Adrenal gland (tissue), 12 donors: ENCODE results near the gene RHOBTB3. TPM values are rescaled to one million over a fixed set of nuclear protein-coding genes. Genes with fewer than 3 reads are reported as not detected.

Experiments used
- DNase-seq, 7 donors: peaks; one replicate each; pipeline ENCODE4 v3.0.0-alpha.2; 2019 to 2020
- H3K27ac ChIP-seq, 5 donors: fragments of 200-600 bp; sonication (generic) in 4 of 5; 1 replicate in 3 of 5; 2 replicates in 2 of 5; pipeline versions ENCODE4 v1.5.1 to v1.8.0; 2016 to 2020; ENCODE audit warnings: mild to moderate bottlenecking in 1 of 5
- H3K27me3 ChIP-seq: fragments of 200-600 bp; 2 replicates; pipeline ENCODE4 v1.8.0; 2021
- H3K36me3 ChIP-seq, 2 donors: fragments of 200-600 bp; replicated peaks in 1 of 2; 1 replicate in 1 of 2; 2 replicates in 1 of 2; pipeline versions ENCODE4 v1.5.1 to v1.8.0; 2018 to 2022
- H3K4me1 ChIP-seq, 2 donors: fragments of 200-600 bp; replicated peaks in 1 of 2; 1 replicate in 1 of 2; 2 replicates in 1 of 2; pipeline versions ENCODE4 v1.5.1 to v1.8.0; 2018 to 2021
- H3K4me3 ChIP-seq, 4 donors: fragments of 200-600 bp; sonication (generic) in 3 of 4; one replicate each; pipeline ENCODE4 v1.5.1; 2016 to 2018
- H3K9me3 ChIP-seq, 3 donors: fragments of 200-600 bp; sonication (generic) in 1 of 3; replicated peaks in 1 of 3; 1 replicate in 2 of 3; 2 replicates in 1 of 3; pipeline versions ENCODE4 v1.5.1 to v1.8.0; 2016 to 2021
- CTCF ChIP-seq, 6 experiments: fragments of 450-650 bp in 4 of 6; fragments of 200-600 bp in 2 of 6; sonication (generic) in 1 of 6; IDR thresholded peaks; 1 replicate in 5 of 6; 2 replicates in 1 of 6; pipeline versions ENCODE4 v1.5.1 to v1.8.0; 2016 to 2021; ENCODE audit warnings: antibody characterized with exemption in 6 of 6, mild to moderate bottlenecking in 2 of 6, moderate library complexity in 1 of 6
- POLR2A ChIP-seq, 2 donors: fragments of 450-650 bp; IDR thresholded peaks; one replicate each; pipeline ENCODE4 v1.6.1; 2017; ENCODE audit warnings: antibody characterized with exemption in 2 of 2, mild to moderate bottlenecking in 2 of 2, moderate library complexity in 1 of 2
- WGBS, 4 donors: extraction: QIAGEN DNeasy Blood & Tissue Kit in 2 of 4; methylation state at CpG; one replicate each; pipeline versions ENCODE4 v1.1.5 to v1.1.7; 2013 to 2017; 5-methylcytosine and 5-hydroxymethylcytosine counted together
- intact Hi-C, 2 donors: fragments of 100-400 bp; cut with DNase I; formaldehyde crosslinking; loops; one replicate each; pipeline versions ENCODE4 v1.14.1 to v1.15.0; 2022 to 2023
- polyA plus RNA-seq, 3 donors: library from polyadenylated mRNA; stranded (reverse); fragments of 200-250 nt in 2 of 3; fragments of 350-450 nt in 1 of 3; fragmentation: Illumina TruSeq in 1 of 3; extraction: RNeasy Lipid Tissue Mini Kit (QIAGEN cat#74804) in 1 of 3; gene quantifications; one replicate each; pipeline ENCODE4 v1.2.3, GENCODE V29; 2013 to 2014
- total RNA-seq, 9 donors: library from RNA; depleted of rRNA in 4 of 9; stranded (reverse); fragments of >200 nt in 4 of 9; fragments of 120-200 nt in 1 of 9; fragmentation: NEBNext Ultra II Directional in 1 of 9; extraction: Animal tissue kit (Norgen Biotek cat#: 25700) in 1 of 9; gene quantifications; one replicate each; pipeline versions ENCODE4 v1.1.0 to v1.2.4, GENCODE V29; 2013 to 2023
- donor health status: healthy with polysubstance abuse.
- donor health status: Bipolar disorder and iron deficiency.
- donor health status: DM: yes; HTN: yes; CAD: no.
- donor health status: DM: no; HTN: no; CAD: no.
- donor health status: DM: no; HTN: no; CAD: no.
- donor health status: DM: yes; HTN: yes; CAD: no.

RHOBTB3 gene
- total and polyA plus RNA-seq, 12 donors, result 23.9 to 258 (median 108) TPM

GRCh38 chr5:95823738-95824609 lies 92.8 kb downstream of the RHOBTB3 start:
- Histone ChIP-seq H3K4me1 (peaks cover 37 to 48% of the 10 kb centered on the region in 2 donors), H3K27ac (peak overlapping the region; percentile 70 to 97 (median 95)), H3K27me3 (no peaks in the 10 kb centered on the region), H3K36me3 (no peaks in the 10 kb centered on the region), H3K9me3 (no peaks in the 10 kb centered on the region), H3K4me3 (peak overlapping the region in 1 of 4 donors; percentile 72)
- intact Hi-C loops, result no loop called here
- WGBS, 4 donors, result 6 to 10% (median 8%) methylated on average over 12 of the region's 12 CpGs
- peak; percentile 77 to 93 (median 91) for DNase-seq
- TF ChIP-seq POLR2A (IDR thresholded peaks at IDR 0.05) (peak in 1 of 2 donors; percentile 72), CTCF (IDR thresholded peaks at IDR 0.05) (no peak)

GRCh38 chr5:95824747-95825146 lies 93.6 kb downstream of the RHOBTB3 start:
- WGBS, 4 donors, result 85 to 96% (median 93%) methylated on average over 5 of the region's 5 CpGs
- no peaks in the 10 kb centered on the region for H3K27me3 ChIP-seq
- peaks cover 34 to 40% of the 10 kb centered on the region in 2 donors for H3K4me1 ChIP-seq
- peak overlapping the region; percentile 70 to 97 (median 95) for H3K27ac ChIP-seq
- TF ChIP-seq POLR2A (IDR thresholded peaks at IDR 0.05) (no peak), CTCF (IDR thresholded peaks at IDR 0.05) (no peak)
- no peaks in the 10 kb centered on the region for H3K36me3 ChIP-seq
- DNase-seq, result no peak
- no peaks in the 10 kb centered on the region for H3K9me3 ChIP-seq
- no peak overlapping the region for H3K4me3 ChIP-seq
- intact Hi-C loops, result no loop called here

GRCh38 chr5:95825495-95825894 lies 94.4 kb downstream of the RHOBTB3 start:
- Histone ChIP-seq H3K4me3 (no peak overlapping the region), H3K4me1 (peaks cover 32 to 33% of the 10 kb centered on the region in 2 donors), H3K9me3 (no peaks in the 10 kb centered on the region), H3K27ac (no peak overlapping the region), H3K27me3 (no peaks in the 10 kb centered on the region), H3K36me3 (no peaks in the 10 kb centered on the region)
- intact Hi-C loops, result no loop called here
- no peak for TF ChIP-seq POLR2A (IDR thresholded peaks at IDR 0.05)
- no peak for TF ChIP-seq CTCF (IDR thresholded peaks at IDR 0.05)
- no peak for DNase-seq
- 29 to 62% (median 49%) methylated on average over 3 of the region's 3 CpGs for WGBS, 4 donors

GRCh38 chr5:95826949-95827891 lies 96.1 kb downstream of the RHOBTB3 start:
- no peak for DNase-seq
- Histone ChIP-seq H3K36me3 (no peaks in the 10 kb centered on the region), H3K9me3 (no peaks in the 10 kb centered on the region), H3K27me3 (no peaks in the 10 kb centered on the region), H3K27ac (no peak overlapping the region), H3K4me1 (peaks cover 21 to 22% of the 10 kb centered on the region in 2 donors), H3K4me3 (no peak overlapping the region)
- TF ChIP-seq POLR2A (IDR thresholded peaks at IDR 0.05) (no peak), CTCF (IDR thresholded peaks at IDR 0.05) (no peak)
- intact Hi-C loops, result no loop called here
- WGBS, 4 donors, result 85 to 96% (median 91%) methylated on average over 10 of the region's 10 CpGs
